Transverse colon (tissue), 4 donors: ENCODE measurements around the gene CRIP2. TPM values are rescaled to one million over a fixed set of nuclear protein-coding genes. Genes with fewer than 3 reads are reported as not detected.

ENCODE experiments used
- DNase-seq: peaks from one replicate; pipeline ENCODE4 v3.0.0-alpha.2; 2019
- H3K27ac ChIP-seq, 4 donors: fragments of 200-600 bp; sonication (generic); 2 replicates each; pipeline ENCODE4 v1.5.1; 2016 to 2018; ENCODE audit warnings: inconsistent platforms in 4 of 4
- H3K27me3 ChIP-seq: fragments of 200-600 bp; sonication (generic); 2 replicates; pipeline ENCODE4 v1.5.1; 2017; ENCODE audit warnings: inconsistent platforms
- H3K36me3 ChIP-seq, 4 donors: fragments of 200-600 bp; sonication (generic); 2 replicates each; pipeline ENCODE4 v1.5.1; 2017 to 2019; ENCODE audit warnings: inconsistent platforms in 4 of 4
- H3K4me1 ChIP-seq, 4 donors: fragments of 200-600 bp; sonication (generic); 2 replicates each; pipeline ENCODE4 v1.5.1; 2017 to 2020; ENCODE audit warnings: inconsistent platforms in 4 of 4
- H3K4me3 ChIP-seq, 4 donors: fragments of 200-600 bp; sonication (generic); 1 replicate in 1 of 4; 2 replicates in 3 of 4; pipeline versions ENCODE4 v1.5.1 to v1.6.1; 2017 to 2019; ENCODE audit warnings: inconsistent platforms in 4 of 4
- H3K9me3 ChIP-seq, 2 donors: fragments of 200-600 bp; sonication (generic); 2 replicates each; pipeline ENCODE4 v1.5.1; 2017 to 2019; ENCODE audit warnings: inconsistent platforms in 2 of 2
- CTCF ChIP-seq, 5 experiments: fragments of 200-600 bp in 3 of 5; fragments of 450-650 bp in 2 of 5; sonication (generic) in 3 of 5; IDR thresholded peaks; 1 replicate in 2 of 5; 2 replicates in 3 of 5; pipeline ENCODE4 v1.5.1; 2016 to 2017; ENCODE audit warnings: antibody characterized with exemption in 5 of 5, inconsistent platforms in 3 of 5, mild to moderate bottlenecking in 2 of 5, moderate library complexity in 1 of 5
- EP300 ChIP-seq: sonication (generic); formaldehyde crosslinking; IDR thresholded peaks from one replicate; pipeline ENCODE4 v1.6.1; 2017; ENCODE audit warnings: antibody characterized with exemption, low read depth
- POLR2A ChIP-seq: fragments of 450-650 bp; IDR thresholded peaks from one replicate; pipeline ENCODE4 v1.6.1; 2016; ENCODE audit warnings: antibody characterized with exemption, mild to moderate bottlenecking, moderate library complexity
- POLR2AphosphoS5 ChIP-seq, 3 donors: sonication (generic); formaldehyde crosslinking; IDR thresholded peaks; one replicate each; pipeline ENCODE4 v1.6.1; 2016; ENCODE audit warnings: antibody characterized with exemption in 3 of 3
- WGBS, 2 donors: methylation state at CpG; one replicate each; pipeline ENCODE4 v1.1.5; 2018; ENCODE audit warnings: low coverage in 1 of 2; 5-methylcytosine and 5-hydroxymethylcytosine counted together
- in situ Hi-C, 4 donors: fragments of 200-750 bp; cut with MboI; loops; one replicate each; pipeline versions ENCODE4 v1.15.0 to v1.15.1; 2017; ENCODE audit warnings: low sequenced_read_pairs in 3 of 4, low pct_ligation_motif_present in 1 of 4, low pct_unique_long_range_greater_than_20kb in 1 of 4
- intact Hi-C: fragments of 100-400 bp; cut with DNase I; formaldehyde crosslinking; loops from one replicate; pipeline ENCODE4 v1.15.1; 2023; ENCODE audit warnings: low total_unique reads
- total RNA-seq, 4 donors: library from RNA; depleted of rRNA; stranded (reverse); fragments of >200 nt; gene quantifications; one replicate each; pipeline ENCODE4 v1.1.0, GENCODE V29; 2016

CRIP2 gene
- total RNA-seq, 4 donors from 2014 or later, result 11.2 to 67.3 (median 22.4) TPM

GRCh38 chr14:105470350-105471296 lies 4.0 kb upstream of the CRIP2 start:
- no peak for DNase-seq
- in situ Hi-C loops, result no loop called here
- intact Hi-C loops, result no loop called here
- Histone ChIP-seq H3K36me3 (no peaks in the 10 kb centered on the region), H3K9me3 (no peaks in the 10 kb centered on the region), H3K27me3 (peaks cover 21% of the 10 kb centered on the region), H3K4me1 (peaks cover 15 to 31% (median 28%) of the 10 kb centered on the region in 4 donors), H3K4me3 (no peak overlapping the region), H3K27ac (no peak overlapping the region)
- no peak for TF ChIP-seq CTCF (IDR thresholded peaks at IDR 0.05)
- no peak for TF ChIP-seq POLR2AphosphoS5 (IDR thresholded peaks at IDR 0.05)
- no peak for TF ChIP-seq POLR2A
- TF ChIP-seq EP300, result no peak
- 86 to 87% methylated on average over 13 to 34 of the region's 34 CpGs for WGBS, 2 donors

- in situ Hi-C loops, result no loop called here
- 67% methylated on average over 10 of the region's 19 CpGs; no CpG with 5 or more reads in 1 of the 2 donors for WGBS, 2 donors
- Histone ChIP-seq H3K27me3 (peaks cover 29% of the 10 kb centered on the region), H3K4me3 (no peak overlapping the region), H3K9me3 (no peaks in the 10 kb centered on the region), H3K27ac (no peak overlapping the region), H3K4me1 (peaks cover 15 to 38% (median 32%) of the 10 kb centered on the region in 4 donors), H3K36me3 (no peaks in the 10 kb centered on the region)
- intact Hi-C loops, result no loop called here
- no peak for DNase-seq
- TF ChIP-seq CTCF (IDR thresholded peaks at IDR 0.05), result no peak
- TF ChIP-seq EP300, result no peak
- no peak for TF ChIP-seq POLR2A
- TF ChIP-seq POLR2AphosphoS5 (IDR thresholded peaks at IDR 0.05), result no peak
These were observed 3.3 kb upstream of the CRIP2 start for GRCh38 chr14:105471297-105471821.

GRCh38 chr14:105471823-105472485 lies 2.7 kb upstream of the CRIP2 start:
- Histone ChIP-seq H3K27me3 (peaks cover 35% of the 10 kb centered on the region), H3K36me3 (no peaks in the 10 kb centered on the region), H3K9me3 (no peaks in the 10 kb centered on the region), H3K27ac (peak overlapping the region in 1 of 4 donors; percentile 5), H3K4me3 (no peak overlapping the region), H3K4me1 (peaks cover 17 to 44% (median 37%) of the 10 kb centered on the region in 4 donors)
- in situ Hi-C loops, result no loop called here
- no peak for DNase-seq
- TF ChIP-seq EP300, result no peak
- no peak for TF ChIP-seq POLR2AphosphoS5 (IDR thresholded peaks at IDR 0.05)
- TF ChIP-seq CTCF (IDR thresholded peaks at IDR 0.05), result no peak
- no peak for TF ChIP-seq POLR2A
- intact Hi-C loops, result no loop called here
- 83 to 100% methylated on average over 1 to 8 of the region's 8 CpGs for WGBS, 2 donors

- no peaks in the 10 kb centered on the region for H3K36me3 ChIP-seq
- WGBS, 2 donors, result 47 to 70% methylated on average over 2 to 11 of the region's 12 CpGs
- DNase-seq, result no peak
- in situ Hi-C loops, result no loop called here
- H3K4me1 ChIP-seq, result peaks cover 22 to 48% (median 39%) of the 10 kb centered on the region in 4 donors
- intact Hi-C loops, result no loop called here
- peak overlapping the region in 2 of 4 donors; percentile 5 to 78 for H3K27ac ChIP-seq
- peaks cover 39% of the 10 kb centered on the region for H3K27me3 ChIP-seq
- no peaks in the 10 kb centered on the region for H3K9me3 ChIP-seq
- no peak overlapping the region for H3K4me3 ChIP-seq
- no peak for TF ChIP-seq POLR2AphosphoS5 (IDR thresholded peaks at IDR 0.05)
- no peak for TF ChIP-seq EP300
- TF ChIP-seq CTCF (IDR thresholded peaks at IDR 0.05), result no peak
- no peak for TF ChIP-seq POLR2A
These were observed 2.1 kb upstream of the CRIP2 start for GRCh38 chr14:105472486-105472991.
